Stimulated activated CD4-positive, alpha-beta T cell treated with anti-CD3 and anti-CD28 coated beads, Interleukin-4, amount 100 ng/mL, for 1 hour (primary cell): ENCODE results near the gene IQGAP1.
"Not testable (repeated sequence)": the region's sequence is repeated elsewhere in the genome, so short reads cannot be mapped to it uniquely, and the experiment has no call there.

ENCODE experiments used
- DNase-seq: peaks from one replicate; pipeline ENCODE4 v3.0.0-alpha.2; 2020

The IQGAP1 gene, protein sequence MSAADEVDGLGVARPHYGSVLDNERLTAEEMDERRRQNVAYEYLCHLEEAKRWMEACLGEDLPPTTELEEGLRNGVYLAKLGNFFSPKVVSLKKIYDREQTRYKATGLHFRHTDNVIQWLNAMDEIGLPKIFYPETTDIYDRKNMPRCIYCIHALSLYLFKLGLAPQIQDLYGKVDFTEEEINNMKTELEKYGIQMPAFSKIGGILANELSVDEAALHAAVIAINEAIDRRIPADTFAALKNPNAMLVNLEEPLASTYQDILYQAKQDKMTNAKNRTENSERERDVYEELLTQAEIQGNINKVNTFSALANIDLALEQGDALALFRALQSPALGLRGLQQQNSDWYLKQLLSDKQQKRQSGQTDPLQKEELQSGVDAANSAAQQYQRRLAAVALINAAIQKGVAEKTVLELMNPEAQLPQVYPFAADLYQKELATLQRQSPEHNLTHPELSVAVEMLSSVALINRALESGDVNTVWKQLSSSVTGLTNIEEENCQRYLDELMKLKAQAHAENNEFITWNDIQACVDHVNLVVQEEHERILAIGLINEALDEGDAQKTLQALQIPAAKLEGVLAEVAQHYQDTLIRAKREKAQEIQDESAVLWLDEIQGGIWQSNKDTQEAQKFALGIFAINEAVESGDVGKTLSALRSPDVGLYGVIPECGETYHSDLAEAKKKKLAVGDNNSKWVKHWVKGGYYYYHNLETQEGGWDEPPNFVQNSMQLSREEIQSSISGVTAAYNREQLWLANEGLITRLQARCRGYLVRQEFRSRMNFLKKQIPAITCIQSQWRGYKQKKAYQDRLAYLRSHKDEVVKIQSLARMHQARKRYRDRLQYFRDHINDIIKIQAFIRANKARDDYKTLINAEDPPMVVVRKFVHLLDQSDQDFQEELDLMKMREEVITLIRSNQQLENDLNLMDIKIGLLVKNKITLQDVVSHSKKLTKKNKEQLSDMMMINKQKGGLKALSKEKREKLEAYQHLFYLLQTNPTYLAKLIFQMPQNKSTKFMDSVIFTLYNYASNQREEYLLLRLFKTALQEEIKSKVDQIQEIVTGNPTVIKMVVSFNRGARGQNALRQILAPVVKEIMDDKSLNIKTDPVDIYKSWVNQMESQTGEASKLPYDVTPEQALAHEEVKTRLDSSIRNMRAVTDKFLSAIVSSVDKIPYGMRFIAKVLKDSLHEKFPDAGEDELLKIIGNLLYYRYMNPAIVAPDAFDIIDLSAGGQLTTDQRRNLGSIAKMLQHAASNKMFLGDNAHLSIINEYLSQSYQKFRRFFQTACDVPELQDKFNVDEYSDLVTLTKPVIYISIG (N-terminal part only)

DNA sequence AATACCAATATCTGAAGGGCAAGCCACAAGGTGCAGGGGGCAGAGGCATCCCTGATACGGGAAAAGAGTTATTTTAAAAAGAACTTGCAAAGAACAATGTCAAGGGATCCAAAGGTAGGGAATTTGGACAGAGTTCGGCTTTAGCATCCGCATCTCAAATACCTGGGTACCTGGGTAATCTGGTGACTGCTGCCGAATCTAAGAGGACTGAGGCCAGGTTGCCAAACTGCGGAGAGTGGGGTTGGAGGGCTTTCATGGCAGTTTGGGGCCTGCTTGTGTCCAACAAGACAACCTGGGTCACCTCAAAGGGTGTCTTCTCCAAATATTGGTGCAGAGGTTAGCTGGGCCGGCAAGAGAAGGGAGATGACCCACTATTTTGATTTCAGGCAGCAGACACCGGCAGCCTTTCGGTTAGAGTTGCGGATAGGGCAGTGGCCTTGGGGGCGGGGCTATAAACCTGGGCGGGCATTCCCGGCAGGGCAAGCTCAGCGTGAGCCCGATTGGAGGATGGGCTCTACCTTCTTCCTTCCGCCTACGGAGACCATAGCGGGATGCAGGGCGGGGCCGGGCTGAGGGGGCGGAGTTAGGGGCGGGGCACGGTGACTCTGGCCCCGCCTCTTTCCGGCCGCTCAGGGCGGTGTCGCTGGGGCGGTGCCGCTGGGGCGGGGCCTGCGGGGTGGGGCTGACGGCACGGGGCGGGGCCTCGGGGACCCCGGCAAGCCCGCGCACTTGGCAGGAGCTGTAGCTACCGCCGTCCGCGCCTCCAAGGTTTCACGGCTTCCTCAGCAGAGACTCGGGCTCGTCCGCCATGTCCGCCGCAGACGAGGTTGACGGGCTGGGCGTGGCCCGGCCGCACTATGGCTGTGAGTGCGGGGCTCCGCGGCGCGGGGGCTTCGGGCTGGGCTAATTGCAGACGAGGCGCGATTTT, at the start of gene IQGAP1:
Gene IQGAP1, plus strand, starts transcription at position 709 of the 928 bp plus-strand sequence. Its CDS starts 100 bp downstream, at position 809.
- DNase-seq: peak; percentile 97

- no peak for DNase-seq
Observed at GRCh38 chr15:90338532-90338931, 49.5 kb upstream of the IQGAP1 start.

DNA sequence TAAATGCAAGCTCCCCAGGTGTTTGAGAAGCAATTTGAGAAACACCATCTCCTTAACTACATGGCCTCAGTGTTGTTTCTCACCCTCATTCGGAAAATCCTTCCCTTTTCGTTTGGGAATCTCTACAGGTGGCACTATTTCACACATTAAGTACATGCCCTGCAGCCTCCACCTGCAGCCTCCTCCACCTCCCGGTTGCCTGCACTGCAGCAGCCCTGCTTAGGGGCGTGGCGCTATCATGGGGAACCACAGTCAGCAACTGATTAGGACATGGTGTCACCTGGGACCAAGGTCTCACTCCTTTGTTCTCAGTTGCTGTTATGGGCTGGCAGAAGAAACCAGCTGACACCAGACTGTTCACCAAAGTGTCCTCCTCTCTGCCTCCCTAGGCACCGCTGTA, 47.7 kb upstream of the IQGAP1 start:
- no peak for DNase-seq

GRCh38 chr15:90343302-90343790, 44.7 kb upstream of the IQGAP1 start:
- no peak for DNase-seq

DNA sequence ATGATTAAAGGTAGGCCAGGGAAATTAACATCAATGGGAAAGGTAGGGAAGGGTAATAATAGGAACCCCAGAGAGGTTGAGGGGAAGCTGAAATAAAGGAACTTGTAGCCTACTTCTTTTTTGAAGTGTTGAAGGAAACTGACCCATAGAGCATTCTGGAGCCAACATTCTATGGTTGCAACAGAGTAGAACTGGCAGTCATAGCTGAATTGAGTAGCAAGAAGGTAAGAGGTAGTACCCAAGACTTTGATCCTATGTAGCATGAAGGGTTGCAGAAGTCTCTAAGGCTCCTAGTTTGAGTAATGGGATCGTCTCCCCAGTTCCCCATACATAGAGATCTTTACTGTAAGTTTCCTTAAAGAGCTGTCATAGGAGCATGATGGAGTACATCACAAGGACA, 43.4 kb upstream of the IQGAP1 start:
- DNase-seq: no peak

GRCh38 chr15:90345857-90346256, 42.2 kb upstream of the IQGAP1 start:
- DNase-seq: no peak

- DNase-seq: not testable (repeated sequence)
Observed at GRCh38 chr15:90347431-90348065, 40.5 kb upstream of the IQGAP1 start.

DNA sequence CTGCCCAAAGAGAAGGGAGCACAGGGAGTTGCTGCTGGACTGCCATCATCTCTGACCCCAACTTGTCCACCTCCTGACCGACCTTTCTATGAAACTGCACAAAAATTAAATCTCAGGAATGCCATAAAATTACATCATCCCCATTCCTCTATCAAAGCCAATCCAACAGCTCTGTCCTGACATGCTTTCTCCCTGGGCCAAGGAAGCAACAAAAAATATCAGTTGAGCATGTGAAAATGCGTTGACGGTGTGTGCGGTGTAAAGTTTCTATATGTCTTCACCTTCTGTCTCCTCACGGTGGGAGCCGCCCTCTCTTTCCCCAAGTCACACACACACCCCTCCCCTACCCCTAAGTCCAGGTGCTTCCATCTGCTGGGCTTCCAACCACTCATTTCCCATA, 39.6 kb upstream of the IQGAP1 start:
- no peak for DNase-seq

- no peak for DNase-seq
Observed at GRCh38 chr15:90349072-90349471, 39.0 kb upstream of the IQGAP1 start.

DNA sequence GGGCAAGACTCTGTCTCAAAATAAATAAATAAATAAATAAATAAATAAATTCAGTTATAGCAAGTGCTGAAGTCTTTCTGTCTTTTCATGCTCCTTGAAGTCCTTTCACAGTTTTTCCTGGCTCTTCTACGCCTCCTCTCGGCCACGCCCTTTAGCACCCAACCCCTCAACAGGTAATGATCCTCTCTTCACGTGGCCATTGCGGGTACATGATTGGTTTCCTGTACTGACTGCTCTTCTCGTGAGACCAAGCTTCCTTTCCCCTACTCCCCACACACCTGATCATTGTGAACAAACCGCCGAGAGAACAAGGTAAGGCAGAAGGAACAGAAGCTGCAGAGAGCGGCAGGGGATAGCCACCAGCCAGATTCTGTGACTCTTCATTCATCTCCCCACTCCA, 38.2 kb upstream of the IQGAP1 start:
- DNase-seq: no peak

DNA sequence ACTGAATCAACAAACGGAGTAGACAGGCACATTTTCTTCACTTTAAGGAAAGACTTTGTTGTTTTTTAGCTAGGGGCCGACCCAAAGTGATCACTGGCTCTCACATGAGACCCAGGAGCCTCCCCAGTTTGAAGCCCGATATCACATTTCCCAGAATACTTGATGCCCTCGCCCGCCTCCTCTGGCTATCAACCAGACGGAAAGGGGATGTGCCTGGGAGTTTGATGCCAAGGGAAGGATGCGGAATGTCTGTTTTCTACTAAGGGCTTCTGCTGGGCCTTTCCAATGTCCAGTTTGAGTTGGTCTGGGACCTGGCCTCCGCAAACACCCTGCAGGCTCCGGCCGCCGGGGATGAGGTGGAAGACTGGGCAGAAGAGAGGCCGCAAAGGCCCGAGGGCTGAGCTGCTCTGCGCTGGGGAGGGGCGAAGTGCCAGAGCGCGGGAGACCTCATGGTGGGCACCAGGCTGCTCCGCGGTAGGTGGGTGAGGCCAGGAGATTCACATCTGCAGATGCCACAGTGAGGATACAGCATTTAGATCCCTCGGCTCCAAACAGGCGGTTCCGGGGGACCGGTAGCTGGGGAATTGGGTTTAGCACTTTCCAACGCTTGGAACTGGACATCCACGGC, 36.4 kb upstream of the IQGAP1 start:
- DNase-seq: no peak

- DNase-seq: peak; percentile 82
Observed at GRCh38 chr15:90352107-90352893, 35.7 kb upstream of the IQGAP1 start, which contains the start of gene ZNF774. ZNF774 (plus strand) TSS chr15:90352284; CDS start chr15:90354661, 2,377 bp downstream.

- DNase-seq: no peak
Observed at GRCh38 chr15:90354986-90355385, 33.1 kb upstream of the IQGAP1 start.

DNA sequence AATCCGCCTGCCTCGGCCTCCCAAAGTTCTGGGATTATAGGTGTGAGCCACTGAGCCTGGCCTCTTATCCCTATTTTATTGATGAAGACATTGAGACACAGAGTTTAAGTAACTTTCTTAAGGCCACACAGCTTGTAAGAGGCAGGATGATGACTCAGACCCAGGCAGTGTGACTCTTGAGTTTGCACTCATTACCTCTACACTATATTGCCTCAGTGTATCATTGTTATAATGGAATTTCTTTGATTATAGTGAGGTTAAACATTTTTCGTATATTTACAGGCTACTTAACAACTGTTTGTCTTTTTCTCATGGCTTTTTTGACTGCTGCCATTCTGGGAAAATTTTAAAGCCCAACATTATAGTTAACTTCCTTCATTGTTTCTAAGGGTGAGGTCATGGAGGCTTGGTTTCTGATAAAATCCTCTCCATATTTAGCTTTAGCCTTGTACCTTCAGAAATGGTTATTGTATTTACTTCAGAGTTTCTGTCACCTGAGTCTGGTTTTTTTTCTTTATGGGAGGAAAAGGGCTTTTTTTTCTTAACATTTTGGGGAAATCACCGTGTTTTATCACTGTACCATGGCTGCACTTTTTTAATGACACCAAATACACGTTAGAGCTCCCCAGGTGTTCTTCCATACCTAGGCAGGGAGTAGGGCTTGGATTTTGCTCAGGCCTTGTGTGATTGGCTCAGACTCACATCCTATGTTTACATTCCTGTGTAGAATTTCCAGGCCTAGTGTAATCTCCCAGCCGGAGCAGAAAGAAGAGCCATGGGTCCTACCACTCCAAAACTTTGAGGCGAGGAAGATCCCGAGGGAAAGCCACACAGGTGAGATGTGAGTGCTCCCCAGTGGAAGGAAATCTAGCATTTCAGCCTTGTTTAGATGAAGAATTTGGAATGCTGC, 29.7 kb upstream of the IQGAP1 start:
- DNase-seq: no peak

GRCh38 chr15:90360746-90361145, 27.3 kb upstream of the IQGAP1 start:
- DNase-seq: no peak

DNA sequence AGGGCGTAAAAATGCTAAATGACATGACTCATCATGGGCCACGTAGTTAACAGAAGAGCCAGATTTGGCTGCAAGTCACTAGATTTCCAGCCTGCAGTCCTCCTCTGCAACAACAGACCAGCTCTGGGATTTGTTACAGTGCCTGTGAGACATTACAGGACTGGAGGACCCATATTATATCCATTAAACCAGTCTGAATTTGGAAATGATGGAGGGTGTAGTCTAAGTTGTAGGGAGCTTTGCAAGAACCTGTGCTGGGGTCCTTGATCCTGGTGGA, 25.2 kb upstream of the IQGAP1 start:
- no peak for DNase-seq

DNA sequence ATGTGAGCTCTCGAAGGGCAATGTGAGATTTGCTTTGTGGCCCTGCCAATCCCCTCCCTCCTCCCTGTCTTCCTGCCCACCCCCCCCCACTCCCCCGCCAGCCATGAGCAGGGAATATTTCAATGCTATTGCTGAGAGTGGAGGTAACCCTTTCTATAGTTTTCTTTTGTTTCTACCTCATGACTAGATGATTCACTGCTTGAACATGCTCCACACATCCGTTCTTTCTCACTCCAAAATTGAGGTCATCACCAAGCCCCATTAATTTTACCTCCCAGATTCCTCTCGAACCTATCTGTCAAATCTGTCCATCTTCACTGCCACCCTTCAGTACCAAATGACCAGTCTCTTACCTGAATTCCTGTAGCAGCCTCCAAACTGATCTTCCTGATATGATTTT, 23.8 kb upstream of the IQGAP1 start:
- no peak for DNase-seq

- DNase-seq: no peak
Observed at GRCh38 chr15:90365414-90366055, 22.5 kb upstream of the IQGAP1 start.
